GM19467 (cell line): ENCODE data around the gene TRMT1.
A peak's percentile ranks its signal among the peaks of the same experiment; 100 is the strongest.

Experiments
- ATAC-seq: cut with Tn5 transposase; IDR thresholded peaks from one replicate; pipeline ENCODE4 v1.9.1; 2021; ENCODE audit warnings: mild to moderate bottlenecking, moderate library complexity; ENCODE audit not compliant: unreplicated experiment

The TRMT1 gene

DNA sequence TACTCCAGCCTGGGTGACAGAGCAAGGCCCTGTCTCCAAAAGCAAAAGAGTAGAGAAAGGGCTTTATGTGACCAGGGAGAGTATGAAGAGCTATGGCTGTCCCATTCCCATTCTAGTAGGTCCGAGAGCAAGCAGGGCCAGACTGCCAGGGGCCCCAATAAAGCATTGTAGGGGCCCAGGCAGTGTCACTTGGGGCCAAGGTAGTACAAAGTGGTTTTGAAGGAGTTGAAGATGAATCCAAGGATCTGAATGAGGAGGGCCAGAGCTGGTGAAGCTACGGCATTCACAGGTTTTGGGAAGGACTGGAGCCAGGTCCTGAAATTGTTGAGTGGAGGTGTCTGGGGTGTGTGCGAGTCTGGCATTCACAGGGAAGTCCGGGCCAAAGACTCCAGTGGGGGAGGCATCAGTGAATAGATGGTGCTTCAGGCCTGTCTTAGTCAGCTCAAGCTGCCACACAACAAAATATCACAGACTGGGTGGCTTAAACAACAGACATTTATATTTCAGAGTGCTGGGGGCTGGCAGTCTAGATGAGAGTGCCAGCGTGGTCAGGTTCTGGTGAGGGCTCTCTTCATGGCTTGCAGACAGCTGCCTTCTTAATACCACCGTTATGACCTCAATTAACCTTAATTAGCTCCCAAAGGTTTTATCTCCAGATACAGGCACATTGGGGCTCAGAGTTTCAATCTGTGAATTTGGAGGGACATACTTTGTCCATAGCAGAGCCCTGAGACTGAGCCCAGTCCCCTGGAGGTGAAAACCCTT is 11.5 kb upstream of the TRMT1 start:
- ATAC-seq = no peak

DNA sequence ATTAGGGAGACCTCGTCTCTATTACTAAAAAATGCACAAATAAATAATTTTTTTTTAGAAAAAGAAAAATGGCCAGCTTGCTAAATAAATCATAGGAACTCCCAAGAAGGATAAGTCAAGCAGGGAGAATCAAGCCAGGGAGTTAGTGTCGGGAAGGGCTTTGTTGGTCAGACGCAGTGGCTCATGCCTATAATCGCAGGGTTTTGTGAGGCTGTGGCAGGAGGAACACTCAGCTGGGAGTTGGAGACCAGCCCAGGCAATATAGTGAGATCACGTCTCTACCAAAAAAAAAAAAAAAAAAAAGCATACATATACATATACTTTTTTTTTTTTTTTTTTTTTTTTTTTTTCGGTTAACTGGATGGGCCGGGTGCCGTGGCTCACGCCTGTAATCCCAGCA is 10.5 kb upstream of the TRMT1 start:
- no peak for ATAC-seq

DNA sequence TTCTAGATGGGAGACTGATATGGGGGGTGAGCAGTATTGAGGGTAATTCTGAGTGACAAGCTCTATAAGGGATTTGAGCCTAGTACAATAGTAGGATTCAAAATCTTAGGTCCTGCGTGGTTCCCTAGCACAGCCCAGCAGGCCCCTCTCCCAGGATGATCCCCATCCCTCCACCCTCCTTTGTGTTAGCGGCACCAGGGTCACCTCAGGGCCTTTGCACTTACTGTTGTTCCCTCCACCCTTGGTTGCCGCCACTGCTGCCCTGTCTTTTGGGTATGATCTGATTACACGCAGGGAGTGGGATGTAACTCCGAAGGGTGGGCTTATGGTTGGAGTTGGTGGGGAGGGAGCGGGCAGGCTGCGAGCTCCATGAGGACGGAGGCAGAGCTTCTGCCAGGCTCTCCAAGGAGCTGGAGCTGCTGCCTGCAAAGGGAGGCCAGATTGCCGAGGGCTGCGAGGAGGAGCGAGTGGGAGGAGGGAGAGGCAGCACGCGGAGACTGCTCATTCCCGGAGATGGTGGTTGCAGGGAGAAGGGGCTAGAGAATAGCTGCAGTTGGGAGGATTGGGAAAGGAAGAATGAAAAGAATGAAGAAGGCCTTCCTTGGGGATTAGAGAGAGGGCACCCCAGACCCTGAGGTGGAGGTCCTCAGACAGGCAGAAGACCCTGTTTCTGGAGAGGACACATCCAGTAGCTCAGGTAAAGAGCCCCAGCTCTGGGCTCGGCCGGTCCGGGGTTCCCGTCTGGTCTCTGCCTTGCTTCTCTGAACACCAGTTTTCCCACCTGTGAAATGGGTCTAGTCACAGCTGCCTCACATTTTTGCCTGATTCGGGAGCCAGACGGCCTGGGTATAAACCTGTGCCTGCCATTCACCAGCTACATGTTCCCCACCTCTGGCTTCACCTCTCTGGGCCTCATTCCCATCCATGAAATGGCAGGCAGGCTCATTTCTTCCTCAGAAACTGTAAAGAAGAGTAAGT is 6.7 kb upstream of the TRMT1 start:
- no peak for ATAC-seq

DNA sequence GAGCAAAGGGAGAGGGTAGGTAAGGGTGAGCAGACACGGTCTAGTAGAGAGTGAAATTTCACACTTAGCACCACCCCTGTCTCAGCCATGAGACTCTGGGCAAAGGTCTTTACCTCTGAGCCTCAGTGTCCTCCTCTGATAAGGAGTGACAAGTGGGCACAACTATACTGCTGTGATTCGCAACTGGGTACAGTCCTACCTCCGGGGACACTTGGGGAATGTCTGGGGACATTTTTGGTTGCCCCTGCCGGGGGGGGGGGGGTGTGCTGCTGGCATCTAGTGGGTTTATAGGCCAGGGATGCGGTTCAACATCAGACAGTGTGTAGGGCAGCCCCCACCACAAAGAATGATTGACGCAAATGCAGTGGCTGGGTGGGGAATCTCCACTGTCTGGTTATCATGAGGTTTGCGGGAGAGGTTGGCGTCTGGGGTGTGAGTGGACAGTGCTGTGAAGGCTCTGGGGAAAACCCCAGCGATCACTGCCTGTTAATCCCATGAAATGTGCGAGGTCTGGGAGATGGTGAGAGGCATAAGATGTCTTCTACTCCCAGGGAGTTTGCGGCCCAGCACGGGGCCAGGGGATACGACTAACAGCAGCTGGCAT is 5.8 kb upstream of the TRMT1 start:
- no peak for ATAC-seq

DNA sequence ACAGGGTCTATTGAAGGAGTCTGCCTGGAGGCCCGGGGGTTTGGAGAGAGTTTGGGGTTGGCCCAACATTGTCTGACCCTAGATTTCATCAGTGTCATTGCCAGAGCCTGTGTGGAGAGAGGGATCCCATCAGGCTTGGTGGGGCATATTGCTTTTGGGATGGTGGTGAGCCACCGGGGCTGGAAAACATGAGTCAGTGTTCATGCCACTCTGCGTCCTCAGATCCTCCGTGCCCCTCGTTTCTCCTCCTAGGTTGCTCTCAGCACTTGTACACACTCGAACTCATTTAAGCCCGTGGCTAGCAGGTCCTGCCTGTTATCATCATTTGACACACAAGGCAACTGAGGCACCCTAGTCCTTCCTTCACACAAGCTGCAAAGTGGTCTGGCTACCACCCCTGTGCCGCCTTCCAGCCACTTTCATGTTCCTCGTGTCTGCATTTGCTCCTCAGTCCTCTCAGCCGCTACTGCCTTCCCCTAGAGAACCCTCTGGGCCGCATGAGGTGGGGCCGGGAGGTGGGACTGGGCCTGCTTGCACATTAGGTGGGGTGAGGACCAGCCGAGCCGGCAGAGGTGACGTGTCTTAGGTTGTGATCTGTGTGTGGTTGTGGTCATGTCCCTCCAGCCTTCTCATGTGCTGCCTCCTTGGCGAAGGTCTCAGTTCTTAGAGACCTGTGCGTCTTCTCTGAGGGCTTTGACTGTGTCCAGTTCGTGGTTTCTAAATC is 5.2 kb upstream of the TRMT1 start:
- no peak for ATAC-seq

DNA sequence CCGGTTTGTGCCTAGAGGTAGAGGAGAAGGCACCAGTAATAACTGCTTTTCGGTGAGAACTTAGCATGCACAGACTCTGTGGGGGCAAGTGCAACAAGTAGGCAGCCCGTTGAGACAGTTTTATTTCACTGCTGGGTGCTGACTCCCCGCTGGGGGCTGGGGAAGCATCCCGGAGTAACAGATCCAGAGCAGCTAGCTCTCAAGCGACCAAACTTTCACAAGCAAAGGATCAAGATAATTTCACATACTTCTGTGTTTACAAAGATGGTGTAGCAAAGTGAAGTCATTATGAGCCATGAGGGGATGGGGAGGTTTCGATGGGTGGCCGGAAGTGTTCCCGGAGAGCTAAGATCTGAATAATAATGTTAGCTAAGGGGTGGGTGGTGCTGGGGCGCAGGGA is 4.3 kb upstream of the TRMT1 start:
- ATAC-seq = no peak

DNA sequence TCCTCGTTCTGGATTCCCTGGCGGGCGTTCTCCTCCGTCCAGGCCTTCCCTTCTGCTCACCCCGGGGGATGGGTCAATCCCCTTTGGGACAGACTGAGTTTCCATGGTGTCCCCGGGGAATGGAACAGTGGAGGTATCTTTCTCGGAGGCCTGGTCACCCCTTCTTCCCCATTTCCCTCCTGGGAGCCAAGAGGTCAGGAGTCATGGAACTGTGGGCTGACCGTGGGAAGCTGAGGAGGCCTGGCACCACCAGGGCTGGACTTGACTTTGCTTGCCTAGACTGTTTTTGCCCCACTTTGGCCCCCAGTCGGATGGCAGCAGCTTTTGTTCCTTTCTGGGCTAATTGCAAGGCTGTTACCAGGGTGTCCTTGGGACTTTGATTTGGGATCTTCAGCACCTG is 3.5 kb upstream of the TRMT1 start:
- ATAC-seq = no peak

DNA sequence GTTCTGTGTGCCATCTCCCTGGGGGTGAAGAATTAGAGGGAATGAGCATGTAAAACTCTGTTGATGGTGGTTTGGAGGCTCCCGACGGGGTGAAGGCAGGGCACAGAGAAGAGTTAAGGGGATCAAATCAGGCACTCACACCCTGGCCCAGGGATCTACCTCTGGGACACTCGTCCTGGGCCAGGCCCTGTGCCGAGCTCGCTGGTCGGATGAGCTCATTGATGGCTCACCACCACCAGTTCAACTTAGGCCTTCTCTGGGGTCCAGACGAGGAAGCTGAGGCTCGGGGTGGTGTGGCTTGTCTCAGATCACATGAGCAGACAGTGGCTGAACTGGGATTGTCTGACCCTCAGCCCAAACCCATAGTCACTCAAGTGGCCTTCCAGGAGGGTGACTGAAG is 3.1 kb upstream of the TRMT1 start:
- no peak for ATAC-seq

DNA sequence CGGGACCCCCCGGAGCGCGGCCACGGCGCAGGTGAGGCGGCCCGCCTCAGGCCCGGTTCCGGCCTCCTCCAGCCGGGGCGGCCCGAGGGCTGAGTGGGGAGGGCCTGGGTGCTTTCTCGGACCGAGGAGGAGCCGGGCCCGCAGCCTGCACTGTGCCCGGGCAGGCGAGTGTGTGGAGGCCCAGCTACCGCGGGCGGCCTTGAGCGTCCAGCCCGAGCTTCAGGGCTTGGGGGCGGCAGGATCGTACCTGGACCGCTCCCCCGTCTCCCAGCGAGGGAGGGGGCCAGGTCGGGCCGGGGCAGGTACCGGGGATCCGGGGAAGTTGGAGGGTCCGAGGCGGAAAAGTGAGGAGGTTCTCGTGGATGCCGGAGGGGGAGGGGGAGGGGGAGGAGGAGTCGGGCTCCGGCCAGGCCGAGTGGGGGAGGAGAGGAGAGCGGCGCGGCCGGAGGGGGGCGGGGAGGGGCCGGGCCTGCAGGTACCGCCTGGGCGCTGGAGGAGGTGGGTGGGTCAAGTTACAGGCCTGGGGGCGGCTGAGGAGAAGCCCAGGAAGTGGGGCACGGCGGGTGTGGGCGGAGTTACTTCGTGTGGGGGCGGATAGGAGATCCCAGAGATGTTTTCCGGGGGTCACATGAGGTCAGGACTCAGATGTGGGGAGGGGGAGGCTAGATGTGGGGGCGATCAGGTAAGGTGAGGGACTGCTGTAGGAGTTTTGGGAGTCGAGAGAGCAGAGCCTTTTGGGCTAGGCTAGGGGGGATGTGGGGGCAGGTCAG is 2.1 kb upstream of the TRMT1 start:
- ATAC-seq = no peak

DNA sequence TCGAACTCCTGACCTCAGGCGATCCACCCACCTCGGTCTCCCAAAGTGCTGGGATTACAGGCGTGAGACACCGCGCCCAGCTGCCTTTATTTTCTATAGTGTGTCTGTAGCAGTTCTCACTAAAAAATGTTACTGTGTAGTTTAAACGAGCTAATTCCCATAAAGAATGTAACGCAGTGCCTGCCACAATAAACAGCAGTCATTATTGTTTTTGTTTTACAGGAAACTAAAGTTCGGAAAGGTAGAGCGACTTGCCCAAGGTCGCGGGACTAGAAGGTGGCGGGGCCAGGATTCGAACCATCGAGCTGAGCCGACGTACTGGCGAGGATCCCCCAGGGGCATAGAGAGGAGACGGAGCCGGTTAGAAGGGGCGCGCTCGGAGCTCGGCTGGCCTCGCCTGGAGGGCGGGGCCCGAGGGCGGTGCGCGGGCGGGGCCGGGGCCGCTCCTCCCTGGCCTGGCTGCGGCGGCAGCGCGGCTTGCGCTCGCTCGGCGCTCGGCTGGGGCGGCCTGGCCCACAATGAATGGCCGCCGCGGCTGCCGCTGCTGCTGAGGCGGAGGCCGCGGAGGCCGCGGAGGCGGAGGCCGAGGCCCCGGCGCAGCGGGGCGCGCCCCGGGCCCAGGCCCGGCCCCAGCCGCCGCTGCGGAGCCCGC is 1.4 kb upstream of the TRMT1 start, which contains the start of gene NACC1:
NACC1 (plus strand) TSS at position 493 of the 652 bp plus-strand sequence. CDS start 16,944 bp downstream, outside the sequence.
- peak; percentile 49 for ATAC-seq

DNA sequence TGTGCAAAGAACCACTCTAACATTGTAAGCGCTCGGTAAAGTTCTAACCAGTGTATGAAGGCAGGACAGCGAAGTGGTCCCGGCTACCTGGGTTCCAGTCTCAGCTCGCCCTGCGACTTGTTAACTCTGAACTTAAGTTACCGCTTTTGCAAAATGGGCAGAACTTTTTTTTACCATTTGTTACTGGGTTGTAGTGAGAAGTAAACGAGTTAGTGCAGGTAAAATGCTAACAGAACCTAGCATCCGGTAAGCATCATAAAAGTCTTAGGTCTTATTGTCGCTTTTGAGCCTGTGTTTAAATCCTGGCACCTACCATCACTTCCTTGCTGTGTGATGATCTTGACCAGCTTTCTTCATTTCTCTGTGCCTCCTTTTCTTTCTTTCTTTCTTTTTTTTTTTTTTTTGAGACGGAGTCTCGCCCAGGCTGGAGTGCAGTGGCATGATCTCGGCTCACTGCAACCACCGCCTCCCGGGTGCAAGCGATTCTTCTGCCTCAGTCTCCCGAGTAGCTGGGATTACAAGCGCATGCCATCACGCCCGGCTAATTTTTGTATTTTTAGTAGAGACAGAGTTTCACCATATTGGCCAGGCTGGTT is 734 bp upstream of the TRMT1 start:
- ATAC-seq = no peak

DNA sequence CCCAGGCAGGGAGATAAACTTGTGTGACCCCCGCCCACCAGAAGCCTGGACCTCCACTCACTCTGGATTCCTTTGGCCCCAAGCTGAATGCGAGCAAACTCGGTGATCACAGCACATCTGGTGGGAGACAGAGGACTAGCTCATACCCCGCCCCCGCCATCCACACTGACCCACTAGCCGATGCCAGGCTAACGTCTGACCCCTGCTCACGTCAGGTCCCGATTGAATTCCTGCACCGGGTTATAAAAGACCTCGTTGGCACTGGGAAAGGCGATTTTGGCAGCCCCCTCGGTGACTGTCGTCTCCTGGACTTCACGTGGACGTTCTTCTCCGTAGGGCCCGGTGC is 631 bp downstream of the TRMT1 start:
- no peak for ATAC-seq

DNA sequence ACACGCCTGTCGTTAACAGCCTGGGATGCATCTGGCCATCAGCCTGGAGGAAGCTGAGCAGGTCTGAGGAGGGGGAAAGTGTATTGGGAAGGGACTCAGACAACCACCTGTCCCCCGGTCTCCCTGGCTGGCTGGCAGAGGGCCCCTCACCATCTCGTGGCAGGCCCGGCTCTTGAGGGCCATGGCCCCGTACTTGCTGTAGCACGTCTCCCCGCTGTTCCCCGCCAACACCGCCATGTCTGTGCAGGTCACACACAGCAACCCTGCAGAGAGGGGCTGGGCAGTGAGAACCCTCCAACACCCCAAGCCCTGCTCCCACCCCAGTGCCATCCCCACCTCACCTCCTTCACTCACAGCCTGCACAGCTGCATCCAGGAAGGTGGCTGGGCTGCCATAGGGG is 4.0 kb downstream of the TRMT1 start:
- no peak for ATAC-seq

DNA sequence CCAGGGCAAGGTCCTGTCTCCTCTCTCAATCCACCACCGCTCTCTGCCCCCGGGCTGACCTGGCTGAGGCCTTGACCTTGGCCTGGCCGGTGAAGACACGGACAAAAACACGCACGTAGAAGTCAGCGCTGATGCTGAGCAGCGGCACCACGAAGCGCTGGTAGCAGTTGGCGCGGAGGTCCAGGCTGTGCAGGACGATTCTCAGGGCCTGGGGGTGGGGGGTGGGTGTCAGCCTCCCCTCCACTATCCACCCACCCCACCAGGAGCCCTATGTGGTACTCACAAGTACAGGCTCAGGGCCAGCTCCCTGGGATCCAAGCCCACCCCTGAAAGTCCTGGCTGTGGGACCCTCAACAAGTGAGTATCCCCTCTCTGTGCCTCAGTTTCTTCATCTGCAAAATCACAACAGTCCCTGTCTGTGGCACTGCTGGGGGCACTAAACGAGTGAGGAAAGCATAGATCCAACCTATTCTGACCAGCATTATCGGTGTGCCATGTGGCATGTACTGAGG is 6.4 kb downstream of the TRMT1 start:
- ATAC-seq = no peak

DNA sequence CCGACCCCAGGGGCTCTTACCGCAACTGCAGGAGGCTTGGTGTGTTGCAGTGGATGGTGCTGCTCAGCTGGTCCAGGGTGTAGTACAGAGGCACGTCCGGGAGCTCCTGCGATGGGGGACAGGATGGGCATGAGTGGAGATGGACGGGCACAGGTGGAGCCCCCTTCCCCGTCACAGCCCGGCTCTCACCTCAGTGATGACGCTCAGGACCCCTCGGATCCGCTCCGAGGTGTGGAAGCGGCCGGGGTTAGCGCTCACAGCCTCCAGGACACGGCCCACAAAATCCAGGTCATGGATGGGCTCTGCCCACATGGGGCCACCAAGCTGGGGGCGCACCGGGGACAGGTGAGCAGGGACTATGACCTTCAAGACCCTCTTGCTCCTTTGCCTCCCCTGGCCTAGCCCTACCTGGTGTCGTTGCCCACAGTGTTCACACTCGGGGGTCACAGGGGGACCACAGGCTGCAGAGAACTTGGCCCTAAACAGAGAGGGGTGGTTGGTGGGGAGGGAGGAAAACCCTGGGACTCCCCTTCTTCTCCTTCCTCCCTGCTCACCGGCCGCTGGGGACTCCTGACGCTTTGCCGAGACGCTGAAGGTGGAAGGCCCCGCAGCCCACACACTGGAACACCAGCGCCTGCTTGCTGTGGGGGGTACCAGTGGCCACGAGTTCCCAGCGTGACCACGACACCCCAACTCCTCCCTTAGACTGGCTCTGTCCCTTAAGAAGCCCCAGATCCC is 7.0 kb downstream of the TRMT1 start:
- ATAC-seq = no peak

DNA sequence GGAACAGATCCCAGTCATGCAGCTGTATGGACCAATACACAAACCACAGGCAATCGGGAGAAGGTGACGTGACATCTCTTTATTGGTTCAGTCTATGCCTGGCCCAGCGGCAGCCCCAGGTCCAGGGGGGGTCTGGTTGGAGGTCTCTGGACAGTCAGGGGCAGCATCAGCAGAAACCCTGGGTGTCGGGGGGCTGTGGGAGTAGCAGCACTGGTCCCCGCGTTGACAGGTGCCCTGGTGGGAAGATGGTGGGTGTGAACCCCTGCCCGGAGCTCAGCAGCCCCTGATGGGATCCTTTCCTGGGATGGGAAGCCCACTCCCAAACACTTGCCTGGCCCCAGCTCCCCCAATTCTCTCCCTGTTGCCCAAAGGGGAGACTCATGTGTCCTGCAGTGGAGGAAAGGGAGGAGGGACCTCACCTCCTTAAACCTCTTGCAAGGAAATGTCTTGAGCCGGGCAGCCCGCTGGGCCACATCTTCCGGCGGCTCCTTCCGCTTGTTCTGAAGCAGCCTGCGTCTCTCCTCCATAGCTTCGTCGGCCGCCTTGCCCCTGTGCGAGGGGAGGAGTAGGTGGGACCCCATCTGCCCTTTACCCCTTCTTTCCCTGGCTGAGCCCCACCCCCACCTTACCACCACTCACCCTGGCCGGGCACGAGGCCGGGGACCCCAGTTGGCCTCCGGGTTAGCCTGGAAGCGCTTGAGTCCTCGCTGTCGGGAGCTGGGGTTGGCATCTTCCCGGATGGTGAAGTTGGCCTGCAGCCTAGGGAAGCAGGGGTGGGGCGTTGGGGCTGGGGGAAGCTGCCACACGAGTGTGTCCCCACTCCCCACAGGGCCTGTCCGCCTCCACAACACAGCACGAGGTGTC is 11.5 kb downstream of the TRMT1 start:
- ATAC-seq = no peak

DNA sequence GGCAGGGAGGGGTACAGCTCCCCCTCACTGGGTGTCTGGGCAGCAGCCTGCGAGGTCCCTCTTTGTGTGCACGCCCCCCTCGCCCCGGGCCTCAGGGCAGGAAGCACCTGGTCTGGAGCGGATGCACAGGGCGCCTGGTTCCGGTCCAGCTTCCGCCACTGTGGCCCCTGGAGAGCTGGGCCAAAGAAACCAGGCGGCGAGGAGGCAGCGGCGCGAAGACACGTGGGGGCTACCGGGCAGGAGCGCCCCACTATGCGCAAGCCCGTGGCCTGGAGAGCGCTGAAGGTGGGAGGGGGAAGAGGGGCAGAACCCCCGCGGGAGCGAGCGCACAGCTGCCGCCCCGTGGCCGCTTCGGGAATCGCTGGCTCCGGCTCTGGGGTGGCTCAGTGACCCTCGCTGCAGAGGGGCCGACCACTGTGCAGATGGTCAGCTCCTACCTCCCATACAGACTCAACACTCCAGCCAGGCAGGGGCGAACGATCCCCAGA is 12.1 kb downstream of the TRMT1 start:
- ATAC-seq = no peak
